ENCODE data around the gene AGXT.

GRCh38 chr2:240912878-240913809, 44.5 kb downstream of the AGXT start:
- TF ChIP-seq POLR2A (IDR thresholded peaks at IDR 0.05; ENCODE audit: low read length) (no peak), GATA1 (IDR thresholded peaks at IDR 0.05; ENCODE audit: low read depth, low read length) (no peak)
